K562 (cell line): Measurements from ENCODE around the gene TUBB1. TPM values are rescaled to one million over a fixed set of nuclear protein-coding genes. Genes with fewer than 3 reads are reported as not detected.

Source experiments
- ARID1B ChIP-seq: fragments of 450-650 bp; IDR thresholded peaks from 2 replicates; pipeline ENCODE4 v1.6.1; 2016; ENCODE audit warnings: antibody characterized with exemption, mild to moderate bottlenecking, inconsistent platforms
- ATF1 ChIP-seq, 2 experiments: fragments of 450-650 bp in 1 of 2; IDR thresholded peaks; 2 replicates each; pipeline ENCODE4 v1.6.1; 2016; ENCODE audit warnings: missing compliant biosample characterization in 1 of 2, missing genetic modification characterization in 1 of 2
- ATF7 ChIP-seq: fragments of 450-650 bp; IDR thresholded peaks from 2 replicates; pipeline ENCODE4 v1.7.1; 2014; ENCODE audit warnings: mild to moderate bottlenecking, moderate library complexity
- BCOR ChIP-seq: fragments of 450-650 bp; IDR thresholded peaks from 2 replicates; pipeline ENCODE4 v1.6.1; 2016
- CBFA2T3 ChIP-seq: fragments of 450-650 bp; IDR thresholded peaks from 2 replicates; pipeline ENCODE4 v1.6.1; 2017
- ERF ChIP-seq: fragments of 450-650 bp; formaldehyde crosslinking; IDR thresholded peaks from 2 replicates; pipeline ENCODE4 v1.4.0; 2020; ENCODE audit warnings: mild to moderate bottlenecking, mixed read lengths
- FIP1L1 ChIP-seq: fragments of 200-400 bp; formaldehyde crosslinking; IDR thresholded peaks from 2 replicates; pipeline ENCODE4 v1.6.1; 2018; ENCODE audit warnings: mild to moderate bottlenecking, low read depth, low read length; ENCODE audit not compliant: poor library complexity, severe bottlenecking
- FOXP1 ChIP-seq: sonication (generic); formaldehyde crosslinking; IDR thresholded peaks from 2 replicates; pipeline ENCODE4 v1.8.0; 2022; ENCODE audit warnings: mild to moderate bottlenecking, missing genetic modification reagents
- NR2C2 ChIP-seq, 2 experiments: fragments of 200-800 bp in 1 of 2; sonication (Bioruptor generic) in 1 of 2; sonication (generic) in 1 of 2; formaldehyde crosslinking in 1 of 2; IDR thresholded peaks; 2 replicates each; pipeline versions ENCODE4 v1.6.1 to v1.8.0; 2016 to 2022; ENCODE audit warnings: mild to moderate bottlenecking in 1 of 2, missing compliant biosample characterization in 1 of 2, missing genetic modification characterization in 1 of 2, missing genetic modification reagents in 1 of 2
- SPI1 ChIP-seq: IDR thresholded peaks from 2 replicates; pipeline ENCODE4 v1.6.1; 2011; ENCODE audit warnings: low read depth, low read length, control low read depth, borderline replicate concordance
- TARDBP ChIP-seq: fragments of 450-650 bp; IDR thresholded peaks from 2 replicates; pipeline ENCODE4 v1.6.1; 2016
- TEAD4 ChIP-seq, 2 experiments: sonication (generic) in 1 of 2; formaldehyde crosslinking in 1 of 2; IDR thresholded peaks; 2 replicates each; pipeline versions ENCODE4 v1.6.1 to v1.8.0; 2012 to 2022; ENCODE audit warnings: borderline replicate concordance in 1 of 2, inconsistent platforms in 1 of 2, low read length in 1 of 2, mild to moderate bottlenecking in 1 of 2, missing genetic modification reagents in 1 of 2
- ZNF212 ChIP-seq: fragments of 450-650 bp; formaldehyde crosslinking; IDR thresholded peaks from 2 replicates; pipeline ENCODE4 v1.4.0; 2020; ENCODE audit warnings: mild to moderate bottlenecking
- ZNF3 ChIP-seq: fragments of 250-450 bp; sonication (Bioruptor Pico); IDR thresholded peaks from 2 replicates; pipeline ENCODE4 v1.5.0; 2021; ENCODE audit warnings: mild to moderate bottlenecking, moderate library complexity
- ZNF583 ChIP-seq: fragments of 250-450 bp; sonication (Bioruptor Pico); IDR thresholded peaks from 2 replicates; pipeline ENCODE4 v1.4.0; 2020
- ZNF699 ChIP-seq: fragments of 250-450 bp; sonication (Bioruptor Pico); IDR thresholded peaks from 2 replicates; pipeline ENCODE4 v1.8.0; 2021; ENCODE audit warnings: mild to moderate bottlenecking, moderate library complexity; ENCODE audit not compliant: insufficient replicate concordance
- ZNF79 ChIP-seq: fragments of 250-450 bp; sonication (Bioruptor Pico); IDR thresholded peaks from 2 replicates; pipeline ENCODE4 v1.4.0; 2020; ENCODE audit warnings: low read depth, mild to moderate bottlenecking, moderate library complexity
- polyA plus RNA-seq, 8 experiments: library from polyadenylated mRNA; depleted of rRNA in 4 of 8; stranded (reverse) in 5 of 8; unstranded in 3 of 8; fragments of >200 nt; fragmentation: Nextera tagmentation in 2 of 8; fragmentation: Illumina TruSeq in 1 of 8; extraction: Ambion mirVana in 2 of 8; extraction: Trizol in 1 of 8; gene quantifications; 2 replicates each; pipeline versions ENCODE4 v1.2.1 to v1.2.3, GENCODE V29; 2011 to 2014; ENCODE audit warnings: inconsistent platforms in 1 of 8, missing spikeins in 1 of 8
- total RNA-seq, 7 experiments: library from RNA; depleted of rRNA in 6 of 7; stranded (reverse); fragments of >200 nt in 6 of 7; fragmentation: Illumina TruSeq in 2 of 7; extraction: Trizol in 2 of 7; gene quantifications; 2 replicates each; pipeline versions ENCODE4 v1.2.1 to v1.2.3, GENCODE V29; 2011 to 2021; ENCODE audit warnings: low replicate concordance in 1 of 7
- TF ChIP-seq, protein P1 (sequence below): sonication (generic); formaldehyde crosslinking; IDR thresholded peaks from 2 replicates; pipeline ENCODE4 v1.8.0; 2023; ENCODE audit warnings: mild to moderate bottlenecking, missing genetic modification reagents
- TF ChIP-seq, protein P2 (sequence below): fragments of 450-650 bp; conservative IDR thresholded peaks from 2 replicates; pipeline ENCODE4 v1.6.1; 2016; ENCODE audit warnings: missing genetic modification characterization, low read depth, mild to moderate bottlenecking, control low read depth, missing compliant biosample characterization
- TF ChIP-seq, protein P3 (sequence below): fragments of 450-650 bp; IDR thresholded peaks from 2 replicates; pipeline ENCODE4 v1.6.1; 2016; ENCODE audit warnings: low read depth, mild to moderate bottlenecking, moderate library complexity
- TF ChIP-seq, protein P4 (sequence below): sonication (generic); formaldehyde crosslinking; IDR thresholded peaks from 2 replicates; pipeline ENCODE4 v1.8.0; 2022; ENCODE audit warnings: missing genetic modification reagents, mild to moderate bottlenecking, moderate library complexity, borderline replicate concordance

The TUBB1 gene
- total and polyA plus RNA-seq, 9 of the 15 experiments (the other 6 are each of a cell fraction or from before 2014, with no cell fraction given) = 1.5 to 3.9 (median 2.4) TPM

DNA sequence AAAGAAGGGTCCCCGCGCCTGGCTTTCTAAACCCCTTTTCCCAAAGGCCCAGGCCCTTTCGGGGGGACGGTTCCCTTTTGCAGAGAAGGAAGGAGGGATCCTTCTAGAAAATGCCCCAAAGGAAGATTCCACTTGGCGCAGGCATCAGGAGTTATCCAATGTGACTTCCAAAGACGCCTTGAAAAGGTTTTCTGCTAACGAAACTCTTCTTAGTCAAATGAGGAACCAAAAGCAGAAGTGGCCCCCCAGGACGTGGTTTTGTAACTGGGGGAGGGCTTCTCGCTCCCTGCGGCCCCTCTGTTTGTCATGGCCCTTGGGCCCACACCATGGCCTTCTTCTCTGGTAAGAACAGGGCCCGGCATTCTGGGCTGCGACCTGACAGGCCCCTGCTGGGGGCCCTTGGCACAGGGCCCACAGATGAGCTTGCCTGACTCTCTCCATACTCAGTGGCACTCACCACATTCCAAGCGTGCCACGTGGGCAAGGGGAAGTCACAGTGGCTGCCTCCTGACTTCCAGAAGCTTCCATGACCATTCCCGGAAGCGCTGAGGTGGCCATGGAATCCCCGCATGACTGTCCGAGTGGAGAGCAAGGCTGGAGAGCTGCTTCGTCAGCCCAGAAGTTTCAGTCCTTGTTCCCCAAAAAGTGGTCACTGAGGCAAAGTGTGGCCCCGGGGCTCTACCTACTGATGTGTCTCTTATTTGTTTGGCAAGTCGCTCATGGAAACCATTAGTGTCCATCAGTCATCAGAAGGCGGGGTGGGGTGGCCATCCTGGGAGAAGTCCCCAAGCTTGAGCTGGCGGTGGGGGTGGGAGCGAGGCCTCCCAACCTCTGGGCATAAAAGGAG lies 11.3 kb upstream of the TUBB1 start (continued):
- no peak for TF ChIP-seq ZNF79 (CRISPR knock-in tag)
- TF ChIP-seq ATF7 = 0 out of 2 replicates have a peak, but pooled peaks have one; percentile 12
- TF ChIP-seq, protein P1, sequence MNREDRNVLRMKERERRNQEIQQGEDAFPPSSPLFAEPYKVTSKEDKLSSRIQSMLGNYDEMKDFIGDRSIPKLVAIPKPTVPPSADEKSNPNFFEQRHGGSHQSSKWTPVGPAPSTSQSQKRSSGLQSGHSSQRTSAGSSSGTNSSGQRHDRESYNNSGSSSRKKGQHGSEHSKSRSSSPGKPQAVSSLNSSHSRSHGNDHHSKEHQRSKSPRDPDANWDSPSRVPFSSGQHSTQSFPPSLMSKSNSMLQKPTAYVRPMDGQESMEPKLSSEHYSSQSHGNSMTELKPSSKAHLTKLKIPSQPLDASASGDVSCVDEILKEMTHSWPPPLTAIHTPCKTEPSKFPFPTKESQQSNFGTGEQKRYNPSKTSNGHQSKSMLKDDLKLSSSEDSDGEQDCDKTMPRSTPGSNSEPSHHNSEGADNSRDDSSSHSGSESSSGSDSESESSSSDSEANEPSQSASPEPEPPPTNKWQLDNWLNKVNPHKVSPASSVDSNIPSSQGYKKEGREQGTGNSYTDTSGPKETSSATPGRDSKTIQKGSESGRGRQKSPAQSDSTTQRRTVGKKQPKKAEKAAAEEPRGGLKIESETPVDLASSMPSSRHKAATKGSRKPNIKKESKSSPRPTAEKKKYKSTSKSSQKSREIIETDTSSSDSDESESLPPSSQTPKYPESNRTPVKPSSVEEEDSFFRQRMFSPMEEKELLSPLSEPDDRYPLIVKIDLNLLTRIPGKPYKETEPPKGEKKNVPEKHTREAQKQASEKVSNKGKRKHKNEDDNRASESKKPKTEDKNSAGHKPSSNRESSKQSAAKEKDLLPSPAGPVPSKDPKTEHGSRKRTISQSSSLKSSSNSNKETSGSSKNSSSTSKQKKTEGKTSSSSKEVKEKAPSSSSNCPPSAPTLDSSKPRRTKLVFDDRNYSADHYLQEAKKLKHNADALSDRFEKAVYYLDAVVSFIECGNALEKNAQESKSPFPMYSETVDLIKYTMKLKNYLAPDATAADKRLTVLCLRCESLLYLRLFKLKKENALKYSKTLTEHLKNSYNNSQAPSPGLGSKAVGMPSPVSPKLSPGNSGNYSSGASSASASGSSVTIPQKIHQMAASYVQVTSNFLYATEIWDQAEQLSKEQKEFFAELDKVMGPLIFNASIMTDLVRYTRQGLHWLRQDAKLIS (CRISPR knock-in tag) = no peak
- TF ChIP-seq ATF1 (CRISPR knock-in tag; IDR thresholded peaks at IDR 0.05) = no peak
- no peak for TF ChIP-seq ATF1 (tag; IDR thresholded peaks at IDR 0.05)
- no peak for TF ChIP-seq FIP1L1
- TF ChIP-seq ZNF699 (CRISPR knock-in tag) = no peak
- no peak for TF ChIP-seq TARDBP
- no peak for TF ChIP-seq ERF (CRISPR knock-in tag)
- TF ChIP-seq, protein P2, sequence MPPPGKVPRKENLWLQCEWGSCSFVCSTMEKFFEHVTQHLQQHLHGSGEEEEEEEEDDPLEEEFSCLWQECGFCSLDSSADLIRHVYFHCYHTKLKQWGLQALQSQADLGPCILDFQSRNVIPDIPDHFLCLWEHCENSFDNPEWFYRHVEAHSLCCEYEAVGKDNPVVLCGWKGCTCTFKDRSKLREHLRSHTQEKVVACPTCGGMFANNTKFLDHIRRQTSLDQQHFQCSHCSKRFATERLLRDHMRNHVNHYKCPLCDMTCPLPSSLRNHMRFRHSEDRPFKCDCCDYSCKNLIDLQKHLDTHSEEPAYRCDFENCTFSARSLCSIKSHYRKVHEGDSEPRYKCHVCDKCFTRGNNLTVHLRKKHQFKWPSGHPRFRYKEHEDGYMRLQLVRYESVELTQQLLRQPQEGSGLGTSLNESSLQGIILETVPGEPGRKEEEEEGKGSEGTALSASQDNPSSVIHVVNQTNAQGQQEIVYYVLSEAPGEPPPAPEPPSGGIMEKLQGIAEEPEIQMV = no peak
- TF ChIP-seq BCOR = no peak
- peak; percentile 98 for TF ChIP-seq SPI1
- no peak for TF ChIP-seq ZNF212 (CRISPR knock-in tag)
- TF ChIP-seq NR2C2 (CRISPR knock-in tag; IDR thresholded peaks at IDR 0.05) = no peak
- TF ChIP-seq NR2C2 (tag; IDR thresholded peaks at IDR 0.05) = 0 out of 2 replicates have a peak, but pooled peaks have one; percentile 7
- no peak for TF ChIP-seq CBFA2T3
- peak; percentile 27; the same call in 1 of the 2 replicates for TF ChIP-seq ARID1B
- TF ChIP-seq, protein P3, sequence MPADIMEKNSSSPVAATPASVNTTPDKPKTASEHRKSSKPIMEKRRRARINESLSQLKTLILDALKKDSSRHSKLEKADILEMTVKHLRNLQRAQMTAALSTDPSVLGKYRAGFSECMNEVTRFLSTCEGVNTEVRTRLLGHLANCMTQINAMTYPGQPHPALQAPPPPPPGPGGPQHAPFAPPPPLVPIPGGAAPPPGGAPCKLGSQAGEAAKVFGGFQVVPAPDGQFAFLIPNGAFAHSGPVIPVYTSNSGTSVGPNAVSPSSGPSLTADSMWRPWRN = no peak
- TF ChIP-seq, protein P4, sequence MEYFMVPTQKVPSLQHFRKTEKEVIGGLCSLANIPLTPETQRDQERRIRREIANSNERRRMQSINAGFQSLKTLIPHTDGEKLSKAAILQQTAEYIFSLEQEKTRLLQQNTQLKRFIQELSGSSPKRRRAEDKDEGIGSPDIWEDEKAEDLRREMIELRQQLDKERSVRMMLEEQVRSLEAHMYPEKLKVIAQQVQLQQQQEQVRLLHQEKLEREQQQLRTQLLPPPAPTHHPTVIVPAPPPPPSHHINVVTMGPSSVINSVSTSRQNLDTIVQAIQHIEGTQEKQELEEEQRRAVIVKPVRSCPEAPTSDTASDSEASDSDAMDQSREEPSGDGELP (CRISPR knock-in tag) = peak; percentile 12; the same call in 1 of the 2 replicates
- no peak for TF ChIP-seq ZNF3 (CRISPR knock-in tag)
- TF ChIP-seq ZNF583 (CRISPR knock-in tag) = no peak
- TF ChIP-seq FOXP1 = no peak
- peak; percentile 10; the same call in 1 of the 2 replicates for TF ChIP-seq TEAD4 (IDR thresholded peaks at IDR 0.05; ENCODE audit: low read length)
- TF ChIP-seq TEAD4 (CRISPR knock-in tag; IDR thresholded peaks at IDR 0.05; ENCODE audit: borderline replicate concordance) = no peak
